ENCODE data around the gene FAM163B. TPM values are rescaled to one million over a fixed set of nuclear protein-coding genes. Genes with fewer than 3 reads are reported as not detected.

The FAM163B gene
- total and polyA plus RNA-seq, 8 donors, result 0.23 to 2.7 (median 1.7) TPM; not detected in 1

- peak in 1 of 4 donors; percentile 63 for DNase-seq
- no peak for TF ChIP-seq CTCF (IDR thresholded peaks at IDR 0.05)
- ATAC-seq, result no peak
- Histone ChIP-seq H3K27me3 (peaks cover under 1 to 17% of the 10 kb centered on the region in 2 donors), H3K4me1 (no peaks in the 10 kb centered on the region), H3K9me3 (peaks cover 0 to 2% of the 10 kb centered on the region in 2 donors), H3K27ac (no peak overlapping the region), H3K4me3 (no peak overlapping the region), H3K36me3 (no peaks in the 10 kb centered on the region)
- intact Hi-C loops (cut with DNase I), result no loop called here
Measured at GRCh38 chr9:133591116-133591910, 17.9 kb downstream of the FAM163B start.

- Histone ChIP-seq H3K4me3 (no peak overlapping the region), H3K4me1 (no peaks in the 10 kb centered on the region), H3K27me3 (peaks cover 11 to 26% of the 10 kb centered on the region in 2 donors), H3K9me3 (peaks cover 0 to 2% of the 10 kb centered on the region in 2 donors), H3K36me3 (no peaks in the 10 kb centered on the region), H3K27ac (no peak overlapping the region)
- DNase-seq, result peak in 1 of 4 donors; percentile 61
- TF ChIP-seq CTCF (IDR thresholded peaks at IDR 0.05), result no peak
- ATAC-seq, result no peak
- intact Hi-C loops (cut with DNase I), result no loop called here
Measured at GRCh38 chr9:133590231-133590855, 18.8 kb downstream of the FAM163B start.

- ATAC-seq (no peak), DNase-seq (peak in 1 of 4 donors; percentile 47)
- peaks cover 17 to 28% of the 10 kb centered on the region in 2 donors for H3K27me3 ChIP-seq
- peaks cover 0 to 4% of the 10 kb centered on the region in 2 donors for H3K4me1 ChIP-seq
- no peak overlapping the region for H3K4me3 ChIP-seq
- no peak overlapping the region for H3K27ac ChIP-seq
- H3K9me3 ChIP-seq, result peaks cover 0 to 2% of the 10 kb centered on the region in 2 donors
- peak in 1 of 2 donors; percentile 52 for TF ChIP-seq CTCF (IDR thresholded peaks at IDR 0.05)
- no peaks in the 10 kb centered on the region for H3K36me3 ChIP-seq
- intact Hi-C loops (cut with DNase I), result no loop called here
Measured at GRCh38 chr9:133589454-133590227, 19.5 kb downstream of the FAM163B start.

GRCh38 chr9:133587466-133587865 lies 21.7 kb downstream of the FAM163B start:
- no peak overlapping the region for H3K4me3 ChIP-seq
- ATAC-seq, result no peak
- H3K4me1 ChIP-seq, result peaks cover 0 to 4% of the 10 kb centered on the region in 2 donors
- peak in 1 of 4 donors; percentile 60 for DNase-seq
- no peak for TF ChIP-seq CTCF (IDR thresholded peaks at IDR 0.05)
- H3K27ac ChIP-seq, result no peak overlapping the region
- intact Hi-C loops (cut with DNase I), result no loop called here
- H3K9me3 ChIP-seq, result peaks cover 0 to 2% of the 10 kb centered on the region in 2 donors
- H3K36me3 ChIP-seq, result no peaks in the 10 kb centered on the region
- peaks cover 17 to 40% of the 10 kb centered on the region in 2 donors for H3K27me3 ChIP-seq

Measured in left lung (tissue), 10 donors.